Occipital lobe (tissue), 2 donors: ENCODE data around the gene STXBP1. TPM values are rescaled to one million over a fixed set of nuclear protein-coding genes. Genes with fewer than 3 reads are reported as not detected.
A peak's percentile ranks its signal among the peaks of the same experiment; 100 is the strongest.

Source experiments
- DNase-seq: peaks from one replicate; lab custom pipeline; 2025; lab: John Stamatoyannopoulos, UW
- total RNA-seq: library from RNA; depleted of rRNA; stranded (reverse); fragments of >200 nt; gene quantifications from one replicate; pipeline ENCODE4 v1.2.3, GENCODE V29; 2014

The STXBP1 gene
- 78.5 TPM for total RNA-seq

GRCh38 chr9:127611899-127612790 is at the start of gene STXBP1:
Gene STXBP1, plus strand, starts transcription at chr9:127612277. Its CDS starts 127 bp downstream, at chr9:127612404.
- peak; percentile 86 for DNase-seq

GRCh38 chr9:127562279-127562796 is 49.7 kb upstream of the STXBP1 start:
- DNase-seq: no peak

GRCh38 chr9:127562841-127563401 is 49.2 kb upstream of the STXBP1 start:
- no peak for DNase-seq

- no peak for DNase-seq
Observed at GRCh38 chr9:127563579-127563978, 48.5 kb upstream of the STXBP1 start.

- no peak for DNase-seq
Observed at GRCh38 chr9:127565231-127565630, 46.8 kb upstream of the STXBP1 start.

- DNase-seq: no peak
Observed at GRCh38 chr9:127566351-127567001, 45.6 kb upstream of the STXBP1 start.

- no peak for DNase-seq
Observed at GRCh38 chr9:127567035-127567729, 44.9 kb upstream of the STXBP1 start.

GRCh38 chr9:127567730-127568617 is 44.1 kb upstream of the STXBP1 start:
- no peak for DNase-seq

- no peak for DNase-seq
Observed at GRCh38 chr9:127568618-127568970, 43.5 kb upstream of the STXBP1 start.

- DNase-seq: peak; percentile 50
Observed at GRCh38 chr9:127568971-127569885, 42.8 kb upstream of the STXBP1 start.

GRCh38 chr9:127569886-127570401 is 42.1 kb upstream of the STXBP1 start:
- no peak for DNase-seq

- DNase-seq: no peak
Observed at GRCh38 chr9:127570533-127571111, 41.5 kb upstream of the STXBP1 start.

GRCh38 chr9:127571971-127572370 is 40.1 kb upstream of the STXBP1 start:
- DNase-seq: no peak

GRCh38 chr9:127572961-127573721 is 38.9 kb upstream of the STXBP1 start:
- no peak for DNase-seq

GRCh38 chr9:127574072-127574993 is 37.7 kb upstream of the STXBP1 start:
- no peak for DNase-seq

GRCh38 chr9:127575875-127576778 is 36.0 kb upstream of the STXBP1 start:
- no peak for DNase-seq
